H1 (cell line): ENCODE data around the gene RHOBTB3.

Experiments
- KDM1A ChIP-seq: fragments of 200-600, 300-600 bp; sonication (generic); IDR thresholded peaks from 2 replicates; pipeline ENCODE4 v1.7.1; 2016; ENCODE audit warnings: mild to moderate bottlenecking, low read length, borderline replicate concordance
- PHF8 ChIP-seq: fragments of 200-600 bp; sonication (generic); conservative IDR thresholded peaks from 2 replicates; pipeline ENCODE4 v1.7.1; 2012; ENCODE audit warnings: low read depth, mild to moderate bottlenecking, inconsistent platforms, low read length, moderate library complexity
- POLR2AphosphoS5 ChIP-seq: IDR thresholded peaks from 2 replicates; pipeline ENCODE4 v1.6.1; 2011; ENCODE audit warnings: low read depth, low read length
- RXRA ChIP-seq: IDR thresholded peaks from 2 replicates; pipeline ENCODE4 v1.6.1; 2011; ENCODE audit warnings: low read depth, mild to moderate bottlenecking, low read length, moderate library complexity; ENCODE audit not compliant: insufficient read depth
- SP1 ChIP-seq: IDR thresholded peaks from 2 replicates; pipeline ENCODE4 v1.6.1; 2011; ENCODE audit warnings: low read depth, low read length
- TF ChIP-seq, protein P1 (sequence below): IDR thresholded peaks from 2 replicates; pipeline ENCODE4 v1.6.1; 2012; ENCODE audit warnings: low read length, inconsistent platforms
- TF ChIP-seq, protein P2 (sequence below), 3 experiments: IDR thresholded peaks; 1 replicate in 2 of 3; 2 replicates in 1 of 3; pipeline versions ENCODE4 v1.5.1 to v1.6.1; 2011; ENCODE audit warnings: low read length in 3 of 3, mild to moderate bottlenecking in 3 of 3, inconsistent platforms in 2 of 3, low read depth in 1 of 3, moderate library complexity in 1 of 3; ENCODE audit not compliant: insufficient read depth in 1 of 3; ENCODE audit errors: control extremely low read depth in 1 of 3

DNA sequence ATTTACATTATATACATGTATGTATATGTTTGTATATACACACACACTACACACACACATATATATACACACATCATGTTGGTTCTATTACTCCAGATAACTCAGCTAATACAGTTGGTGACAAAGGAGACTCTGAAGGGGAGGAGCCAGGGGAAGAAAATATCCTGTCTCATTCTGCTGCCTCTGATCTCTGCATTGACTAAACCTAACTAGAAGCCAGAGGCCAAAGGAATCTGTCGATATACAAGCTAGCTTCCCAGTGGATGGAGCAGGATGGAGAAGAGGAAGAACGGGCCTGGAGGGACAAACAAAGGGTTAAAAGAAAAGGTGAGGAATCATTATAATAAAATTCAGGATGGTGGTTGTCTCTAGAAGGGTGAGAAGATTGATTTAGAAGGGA, 13.7 kb upstream of the RHOBTB3 start:
- no peak for TF ChIP-seq KDM1A
- TF ChIP-seq, protein P1, sequence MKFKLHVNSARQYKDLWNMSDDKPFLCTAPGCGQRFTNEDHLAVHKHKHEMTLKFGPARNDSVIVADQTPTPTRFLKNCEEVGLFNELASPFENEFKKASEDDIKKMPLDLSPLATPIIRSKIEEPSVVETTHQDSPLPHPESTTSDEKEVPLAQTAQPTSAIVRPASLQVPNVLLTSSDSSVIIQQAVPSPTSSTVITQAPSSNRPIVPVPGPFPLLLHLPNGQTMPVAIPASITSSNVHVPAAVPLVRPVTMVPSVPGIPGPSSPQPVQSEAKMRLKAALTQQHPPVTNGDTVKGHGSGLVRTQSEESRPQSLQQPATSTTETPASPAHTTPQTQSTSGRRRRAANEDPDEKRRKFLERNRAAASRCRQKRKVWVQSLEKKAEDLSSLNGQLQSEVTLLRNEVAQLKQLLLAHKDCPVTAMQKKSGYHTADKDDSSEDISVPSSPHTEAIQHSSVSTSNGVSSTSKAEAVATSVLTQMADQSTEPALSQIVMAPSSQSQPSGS, result no peak
- TF ChIP-seq, protein P2, sequence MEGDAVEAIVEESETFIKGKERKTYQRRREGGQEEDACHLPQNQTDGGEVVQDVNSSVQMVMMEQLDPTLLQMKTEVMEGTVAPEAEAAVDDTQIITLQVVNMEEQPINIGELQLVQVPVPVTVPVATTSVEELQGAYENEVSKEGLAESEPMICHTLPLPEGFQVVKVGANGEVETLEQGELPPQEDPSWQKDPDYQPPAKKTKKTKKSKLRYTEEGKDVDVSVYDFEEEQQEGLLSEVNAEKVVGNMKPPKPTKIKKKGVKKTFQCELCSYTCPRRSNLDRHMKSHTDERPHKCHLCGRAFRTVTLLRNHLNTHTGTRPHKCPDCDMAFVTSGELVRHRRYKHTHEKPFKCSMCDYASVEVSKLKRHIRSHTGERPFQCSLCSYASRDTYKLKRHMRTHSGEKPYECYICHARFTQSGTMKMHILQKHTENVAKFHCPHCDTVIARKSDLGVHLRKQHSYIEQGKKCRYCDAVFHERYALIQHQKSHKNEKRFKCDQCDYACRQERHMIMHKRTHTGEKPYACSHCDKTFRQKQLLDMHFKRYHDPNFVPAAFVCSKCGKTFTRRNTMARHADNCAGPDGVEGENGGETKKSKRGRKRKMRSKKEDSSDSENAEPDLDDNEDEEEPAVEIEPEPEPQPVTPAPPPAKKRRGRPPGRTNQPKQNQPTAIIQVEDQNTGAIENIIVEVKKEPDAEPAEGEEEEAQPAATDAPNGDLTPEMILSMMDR (IDR thresholded peaks at IDR 0.05; ENCODE audit: control extremely low read depth in 1 of 3, insufficient read depth in 1 of 3, low read depth in 1 of 3, low read length in 3 of 3), result no peak
- TF ChIP-seq RXRA, result no peak
- TF ChIP-seq SP1, result no peak
- no peak for TF ChIP-seq PHF8
- TF ChIP-seq POLR2AphosphoS5, result no peak
